H9 (cell line): ENCODE results near the gene MNX1. TPM values are rescaled to one million over a fixed set of nuclear protein-coding genes. Genes with fewer than 3 reads are reported as not detected.

ENCODE experiments used
- DNase-seq: peaks from one replicate; pipeline ENCODE4 v3.0.0-alpha.2; 2017
- H2AFZ ChIP-seq: one replicate; pipeline ENCODE4 v1.6.1; 2013; ENCODE audit warnings: mild to moderate bottlenecking, low read length, control low read depth, moderate library complexity
- H2AK5ac ChIP-seq: 2 replicates; pipeline ENCODE4 v1.6.1; 2013; ENCODE audit warnings: low read length, control low read depth, mixed read lengths; ENCODE audit not compliant: insufficient read length
- H2BK120ac ChIP-seq: one replicate; pipeline ENCODE4 v1.6.1; 2013; ENCODE audit warnings: low read depth, mild to moderate bottlenecking, low read length, control low read depth, inconsistent platforms; ENCODE audit not compliant: poor library complexity, severe bottlenecking
- H2BK12ac ChIP-seq: 2 replicates; pipeline ENCODE4 v1.6.1; 2013; ENCODE audit warnings: low read length, control low read depth, mixed read lengths, low read depth; ENCODE audit not compliant: insufficient read length
- H2BK15ac ChIP-seq: 2 replicates; pipeline ENCODE4 v1.6.1; 2013; ENCODE audit warnings: low read depth, low read length, control low read depth
- H2BK20ac ChIP-seq: one replicate; pipeline ENCODE4 v1.6.1; 2013; ENCODE audit warnings: low read depth, mild to moderate bottlenecking, low read length, control low read depth, inconsistent platforms; ENCODE audit not compliant: poor library complexity, severe bottlenecking
- H2BK5ac ChIP-seq: 2 replicates; pipeline ENCODE4 v1.6.1; 2013; ENCODE audit warnings: low read length, control low read depth, mixed read lengths; ENCODE audit not compliant: insufficient read length
- H3K14ac ChIP-seq: 2 replicates; pipeline ENCODE4 v1.6.1; 2013; ENCODE audit warnings: low read length, control low read depth; ENCODE audit not compliant: insufficient read depth
- H3K18ac ChIP-seq: 2 replicates; pipeline ENCODE4 v1.6.1; 2013; ENCODE audit warnings: low read depth, mild to moderate bottlenecking, mixed read lengths, low read length, control low read depth; ENCODE audit not compliant: insufficient read length
- H3K23ac ChIP-seq: 2 replicates; pipeline ENCODE4 v1.6.1; 2013; ENCODE audit warnings: low read length, control low read depth, mixed read lengths, low read depth; ENCODE audit not compliant: insufficient read length
- H3K23me2 ChIP-seq: 2 replicates; pipeline ENCODE4 v1.6.1; 2013; ENCODE audit warnings: low read depth, mild to moderate bottlenecking, mixed read lengths, low read length, control low read depth; ENCODE audit not compliant: insufficient read length, poor library complexity, severe bottlenecking
- H3K27ac ChIP-seq: 2 replicates; pipeline ENCODE4 v1.5.1; 2013; ENCODE audit warnings: low read length, control low read depth, mixed read lengths, low read depth; ENCODE audit not compliant: insufficient read length
- H3K27me3 ChIP-seq: 2 replicates; pipeline ENCODE4 v1.6.1; 2013; ENCODE audit warnings: low read length, control low read depth, inconsistent platforms; ENCODE audit not compliant: insufficient read depth
- H3K4ac ChIP-seq: 2 replicates; pipeline ENCODE4 v1.6.1; 2013; ENCODE audit warnings: low read depth, mild to moderate bottlenecking, control low read depth, inconsistent platforms, low read length, moderate library complexity
- H3K4me1 ChIP-seq: 2 replicates; pipeline ENCODE4 v1.6.1; 2013; ENCODE audit warnings: low read length, control low read depth, inconsistent platforms; ENCODE audit not compliant: insufficient read depth
- H3K4me2 ChIP-seq: 2 replicates; pipeline ENCODE4 v1.6.1; 2013; ENCODE audit warnings: low read length, control low read depth, mixed read lengths; ENCODE audit not compliant: insufficient read length, insufficient read depth
- H3K56ac ChIP-seq: 2 replicates; pipeline ENCODE4 v1.6.1; 2013; ENCODE audit warnings: low read depth, mild to moderate bottlenecking, mixed read lengths, low read length, control low read depth; ENCODE audit not compliant: insufficient read length
- H3K79me1 ChIP-seq: 2 replicates; pipeline ENCODE4 v1.6.1; 2013; ENCODE audit warnings: low read depth, mild to moderate bottlenecking, moderate library complexity, low read length, control low read depth, inconsistent platforms; ENCODE audit not compliant: insufficient read depth, poor library complexity, severe bottlenecking
- H3K79me2 ChIP-seq: 2 replicates; pipeline ENCODE4 v1.6.1; 2013; ENCODE audit warnings: low read length, control low read depth, inconsistent platforms; ENCODE audit not compliant: insufficient read depth
- H3K9ac ChIP-seq: 2 replicates; pipeline ENCODE4 v1.6.1; 2013; ENCODE audit warnings: low read length, control low read depth, mixed read lengths; ENCODE audit not compliant: insufficient read length; ENCODE audit errors: extremely low read depth
- H3K9me3 ChIP-seq: one replicate; pipeline ENCODE4 v1.6.1; 2013; ENCODE audit warnings: low read depth, low read length, inconsistent platforms; ENCODE audit not compliant: control insufficient read depth
- H3T11ph ChIP-seq: one replicate; pipeline ENCODE4 v1.6.1; 2013; ENCODE audit warnings: mild to moderate bottlenecking, low read length, control low read depth, inconsistent platforms
- H4K20me1 ChIP-seq: one replicate; pipeline ENCODE4 v1.6.1; 2013; ENCODE audit not compliant: control insufficient read depth, insufficient read length, insufficient read depth
- H4K5ac ChIP-seq: 2 replicates; pipeline ENCODE4 v1.6.1; 2013; ENCODE audit warnings: low read depth, mild to moderate bottlenecking, mixed read lengths, low read length, control low read depth; ENCODE audit not compliant: insufficient read length
- H4K8ac ChIP-seq: replicated peaks from 2 replicates; pipeline ENCODE4 v1.6.1; 2013; ENCODE audit warnings: low read length, control low read depth, mixed read lengths, low read depth; ENCODE audit not compliant: insufficient read length
- H4K91ac ChIP-seq: 2 replicates; pipeline ENCODE4 v1.6.1; 2013; ENCODE audit warnings: low read depth, mild to moderate bottlenecking, moderate library complexity, mixed read lengths, low read length, control low read depth; ENCODE audit not compliant: insufficient read length
- H3K27ac Mint-ChIP-seq, 3 experiments: 2 replicates in 2 of 3; 3 replicates in 1 of 3; pipeline ENCODE4 v1.8.0; 2020 to 2021; ENCODE audit warnings: mixed read lengths in 3 of 3, mild to moderate bottlenecking in 1 of 3, moderate library complexity in 1 of 3
- H3K27me3 Mint-ChIP-seq: 2 replicates; pipeline ENCODE4 v1.8.0; 2021; ENCODE audit warnings: low read depth, mild to moderate bottlenecking, moderate library complexity, mixed read lengths
- H3K36me3 Mint-ChIP-seq, 3 experiments: 2 replicates in 2 of 3; 3 replicates in 1 of 3; pipeline ENCODE4 v1.8.0; 2020 to 2021; ENCODE audit warnings: low read depth in 3 of 3, mixed read lengths in 3 of 3; ENCODE audit not compliant: insufficient read depth in 1 of 3
- H3K4me1 Mint-ChIP-seq, 2 experiments: 2 replicates each; pipeline ENCODE4 v1.8.0; 2020; ENCODE audit warnings: mixed read lengths in 2 of 2
- H3K4me3 Mint-ChIP-seq, 2 experiments: 2 replicates in 1 of 2; 3 replicates in 1 of 2; pipeline ENCODE4 v1.8.0; 2020 to 2021; ENCODE audit warnings: mild to moderate bottlenecking in 2 of 2, mixed read lengths in 2 of 2, moderate library complexity in 1 of 2
- H3K9me3 Mint-ChIP-seq, 2 experiments: 2 replicates in 1 of 2; 3 replicates in 1 of 2; pipeline ENCODE4 v1.8.0; 2020; ENCODE audit warnings: mild to moderate bottlenecking in 2 of 2, mixed read lengths in 2 of 2, moderate library complexity in 1 of 2
- CTCF ChIP-seq: fragments of 200-600 bp; sonication (generic); conservative IDR thresholded peaks from 3 replicates; pipeline ENCODE4 v1.8.0; 2021; ENCODE audit warnings: antibody characterized with exemption, mild to moderate bottlenecking
- WGBS: extraction: QIAGEN DNeasy Blood & Tissue Kit; methylation state at CpG from one replicate; pipeline ENCODE4 v1.1.7; 2013; ENCODE audit warnings: missing lambda C conversion rate, low lambda C conversion rate, mixed read lengths; ENCODE audit not compliant: insufficient read length; ENCODE audit errors: extremely low coverage; 5-methylcytosine and 5-hydroxymethylcytosine counted together
- total RNA-seq: library from RNA; stranded (reverse); gene quantifications from 2 replicates; pipeline ENCODE4 v1.2.1, GENCODE V29; 2021

Gene MNX1
- total RNA-seq, 1 experiment from 2014 or later: not detected

DNA sequence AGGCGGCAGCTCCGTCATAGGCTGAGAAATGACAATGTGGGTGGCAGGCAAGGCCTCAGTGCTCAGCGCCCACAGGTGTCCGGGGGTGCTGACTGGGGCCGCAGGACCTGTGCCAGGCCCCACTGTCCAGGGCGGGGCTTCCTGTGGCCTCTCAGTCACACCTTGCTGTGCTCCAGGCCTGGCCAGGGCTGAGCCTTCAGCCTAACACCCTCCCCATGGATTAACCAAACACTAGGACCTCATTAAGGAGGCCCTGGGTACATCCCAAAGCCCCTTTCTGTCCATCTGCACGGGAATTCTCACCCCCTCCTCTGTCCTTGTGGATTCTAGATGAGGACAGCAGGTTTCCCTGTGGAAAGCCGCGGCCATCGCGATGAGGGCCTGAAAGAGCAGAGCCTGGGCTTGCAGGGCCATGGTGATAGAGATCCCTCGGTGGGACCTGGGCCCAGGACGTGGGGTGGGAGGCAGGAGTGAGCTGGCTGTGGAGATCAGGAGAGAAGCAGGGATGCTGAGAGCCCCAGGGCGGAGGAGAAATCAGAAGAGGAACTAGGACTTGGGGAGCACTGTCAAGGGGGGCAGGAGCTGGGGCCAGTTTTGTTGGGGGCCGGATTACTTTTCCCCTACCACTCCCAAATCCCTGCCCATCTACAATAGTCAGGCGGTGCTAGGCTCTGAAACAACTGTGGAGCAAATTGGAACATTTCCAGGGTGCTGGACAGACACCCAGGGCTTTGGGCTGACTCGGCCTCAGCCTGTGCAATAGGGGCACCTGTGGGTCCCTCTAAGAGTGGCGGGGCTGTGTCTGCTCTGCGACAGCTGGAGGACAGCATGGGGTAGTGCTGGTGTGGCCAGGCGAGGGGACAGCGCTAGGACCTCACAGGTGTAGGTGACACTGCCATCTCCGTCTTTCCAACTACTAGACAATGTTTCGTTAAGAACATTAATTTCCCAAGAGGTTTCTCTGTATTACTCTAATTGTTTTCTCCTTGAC lies 23.3 kb upstream of the MNX1 start:
- no peak overlapping the region for H2AFZ ChIP-seq

More for the DNA sequence above, 23.3 kb upstream of the MNX1 start:
- no peak overlapping the region for H4K91ac ChIP-seq
- no peak overlapping the region for H2BK120ac ChIP-seq
- H3K9ac ChIP-seq: no peak overlapping the region
- H3K9me3 ChIP-seq: no peaks in the 10 kb centered on the region
- H2BK12ac ChIP-seq: no peak overlapping the region
- H3K23ac ChIP-seq: no peak overlapping the region
- no peak overlapping the region for H3K4ac ChIP-seq
- no peak overlapping the region for H3K18ac ChIP-seq
- H3K4me1 ChIP-seq: no peaks in the 10 kb centered on the region
- Mint-ChIP-seq H3K4me1 (no peaks in the 10 kb centered on the region), H3K36me3 (no peaks in the 10 kb centered on the region; a peak in 1 of 7 replicates), H3K27me3 (peaks cover 87% of the 10 kb centered on the region), H3K4me3 (no peak overlapping the region), H3K9me3 (peaks cover 5 to 11% of the 10 kb centered on the region in 2 experiments; a peak in 2 of 5 replicates), H3K27ac (no peak overlapping the region)
- H3K56ac ChIP-seq: no peak overlapping the region
- no peak overlapping the region for H2BK20ac ChIP-seq
- no peak overlapping the region for H2BK15ac ChIP-seq
- H3K23me2 ChIP-seq: no peaks in the 10 kb centered on the region
- no peaks in the 10 kb centered on the region for H3K79me2 ChIP-seq
- no CpG with 5 or more reads among the region's 23 CpGs for WGBS
- DNase-seq: no peak
- H2BK5ac ChIP-seq: no peak overlapping the region
- H4K20me1 ChIP-seq: no peaks in the 10 kb centered on the region
- no peak overlapping the region for H4K5ac ChIP-seq
- TF ChIP-seq CTCF: no peak
- no peak overlapping the region for H3K4me2 ChIP-seq
- H3K27me3 ChIP-seq: no peaks in the 10 kb centered on the region
- no peaks in the 10 kb centered on the region for H3K79me1 ChIP-seq
- no peak overlapping the region for H3T11ph ChIP-seq
- no peak overlapping the region for H4K8ac ChIP-seq
- no peak overlapping the region; the same call in 1 of the 2 replicates for H3K14ac ChIP-seq
- no peak overlapping the region for H3K27ac ChIP-seq
- no peak overlapping the region for H2AK5ac ChIP-seq
